Measurements from ENCODE around the gene DENND2D. TPM values are rescaled to one million over a fixed set of nuclear protein-coding genes. Genes with fewer than 3 reads are reported as not detected.
"Not testable (repeated sequence)": the region's sequence is repeated elsewhere in the genome, so short reads cannot be mapped to it uniquely, and the experiment has no call there.

Gene DENND2D
- total RNA-seq, 2 donors from 2014 or later: 62.4 to 126 TPM

- ATAC-seq (no peak), DNase-seq (no peak)
- H3K27me3 Mint-ChIP-seq: no peaks in the 10 kb centered on the region
- peak overlapping the region; percentile 70 for H3K4me3 Mint-ChIP-seq
- no peaks in the 10 kb centered on the region for H3K9me3 ChIP-seq (ENCODE audit: control insufficient read depth, low read length, poor library complexity, severe bottlenecking)
- H3K36me3 Mint-ChIP-seq (ENCODE audit: low read depth): no peaks in the 10 kb centered on the region
- H3K27ac Mint-ChIP-seq: peak overlapping the region; percentile 89
- peaks cover 82% of the 10 kb centered on the region for H3K4me1 Mint-ChIP-seq
Measured at GRCh38 chr1:111217183-111217910, 16.9 kb upstream of the DENND2D start.

DNA sequence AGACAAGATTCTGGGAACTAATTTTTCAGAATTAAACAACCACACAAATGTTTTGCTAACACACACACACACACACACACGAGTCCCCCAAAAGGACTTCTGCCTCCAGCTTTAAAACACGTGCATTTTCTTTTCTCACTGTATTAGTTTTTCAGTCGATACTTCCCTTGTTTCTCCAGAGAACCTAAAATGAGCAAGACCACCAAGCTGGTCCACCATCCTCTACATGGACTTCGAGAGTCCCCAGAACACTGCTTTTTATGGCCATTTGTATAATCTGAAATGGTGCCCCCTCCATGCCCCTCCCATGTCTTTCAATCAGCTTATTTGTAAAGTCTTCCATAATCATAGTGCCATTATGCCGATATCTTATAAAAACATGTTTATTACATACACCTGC, 16.3 kb upstream of the DENND2D start:
- peak overlapping the region; percentile 89 for H3K27ac Mint-ChIP-seq
- no peak for DNase-seq
- ATAC-seq: no peak
- H3K4me3 Mint-ChIP-seq: peak overlapping the region; percentile 70
- H3K9me3 ChIP-seq (ENCODE audit: control insufficient read depth, low read length, poor library complexity, severe bottlenecking): no peaks in the 10 kb centered on the region
- peaks cover 80% of the 10 kb centered on the region for H3K4me1 Mint-ChIP-seq
- no peaks in the 10 kb centered on the region for H3K36me3 Mint-ChIP-seq (ENCODE audit: low read depth)
- no peaks in the 10 kb centered on the region for H3K27me3 Mint-ChIP-seq

DNA sequence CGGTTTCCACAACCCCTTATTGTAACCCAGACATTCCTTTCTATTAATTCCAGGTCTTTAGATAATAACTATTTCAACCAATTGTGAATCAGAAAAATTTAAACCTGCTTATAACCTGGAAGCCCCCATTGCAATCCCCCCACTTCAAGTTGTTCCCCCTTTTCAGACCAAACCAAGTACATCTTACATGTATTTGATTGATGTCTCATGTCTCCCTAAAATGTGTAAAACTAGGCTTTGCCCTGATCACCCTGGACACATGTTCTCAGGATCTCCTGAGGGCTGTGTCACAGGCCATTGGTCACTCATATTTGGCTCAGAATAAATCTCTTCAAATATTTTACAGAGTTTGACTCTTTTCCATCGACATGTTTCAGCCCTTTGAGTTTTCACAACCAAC, 14.8 kb upstream of the DENND2D start:
- H3K27me3 Mint-ChIP-seq; ATAC-seq; H3K36me3 Mint-ChIP-seq (ENCODE audit: low read depth); H3K9me3 ChIP-seq (ENCODE audit: control insufficient read depth, low read length, poor library complexity, severe bottlenecking); DNase-seq: not testable (repeated sequence)
- peaks cover 69% of the 10 kb centered on the region for H3K4me1 Mint-ChIP-seq
- peak overlapping the region; percentile 89 for H3K27ac Mint-ChIP-seq
- H3K4me3 Mint-ChIP-seq: peak overlapping the region; percentile 70

- H3K27ac Mint-ChIP-seq: peak overlapping the region; percentile 89
Measured at GRCh38 chr1:111214884-111215283, 14.4 kb upstream of the DENND2D start.

GRCh38 chr1:111214074-111214801, 13.8 kb upstream of the DENND2D start:
- DNase-seq (no peak), ATAC-seq (no peak)
- H3K4me3 Mint-ChIP-seq: peak overlapping the region; percentile 70
- peak overlapping the region; percentile 89 for H3K27ac Mint-ChIP-seq
- H3K9me3 ChIP-seq (ENCODE audit: control insufficient read depth, low read length, poor library complexity, severe bottlenecking): no peaks in the 10 kb centered on the region
- peaks cover 62% of the 10 kb centered on the region for H3K4me1 Mint-ChIP-seq
- no peaks in the 10 kb centered on the region for H3K36me3 Mint-ChIP-seq (ENCODE audit: low read depth)
- H3K27me3 Mint-ChIP-seq: no peaks in the 10 kb centered on the region

More at GRCh38 chr1:111214884-111215283, 14.4 kb upstream of the DENND2D start:
- peak; percentile 35 for ATAC-seq
- Mint-ChIP-seq H3K27me3 (no peaks in the 10 kb centered on the region), H3K4me1 (peaks cover 67% of the 10 kb centered on the region), H3K4me3 (peak overlapping the region; percentile 70), H3K36me3 (ENCODE audit: low read depth) (no peaks in the 10 kb centered on the region)
- no peaks in the 10 kb centered on the region for H3K9me3 ChIP-seq (ENCODE audit: control insufficient read depth, low read length, poor library complexity, severe bottlenecking)
- DNase-seq: no peak

GRCh38 chr1:111213412-111213811, 13.0 kb upstream of the DENND2D start:
- no peaks in the 10 kb centered on the region for H3K27me3 Mint-ChIP-seq
- DNase-seq (no peak), ATAC-seq (no peak)
- H3K27ac Mint-ChIP-seq: peak overlapping the region; percentile 89
- H3K36me3 Mint-ChIP-seq (ENCODE audit: low read depth): no peaks in the 10 kb centered on the region
- H3K4me3 Mint-ChIP-seq: peak overlapping the region; percentile 47
- peaks cover 63% of the 10 kb centered on the region for H3K4me1 Mint-ChIP-seq
- no peaks in the 10 kb centered on the region for H3K9me3 ChIP-seq (ENCODE audit: control insufficient read depth, low read length, poor library complexity, severe bottlenecking)

DNA sequence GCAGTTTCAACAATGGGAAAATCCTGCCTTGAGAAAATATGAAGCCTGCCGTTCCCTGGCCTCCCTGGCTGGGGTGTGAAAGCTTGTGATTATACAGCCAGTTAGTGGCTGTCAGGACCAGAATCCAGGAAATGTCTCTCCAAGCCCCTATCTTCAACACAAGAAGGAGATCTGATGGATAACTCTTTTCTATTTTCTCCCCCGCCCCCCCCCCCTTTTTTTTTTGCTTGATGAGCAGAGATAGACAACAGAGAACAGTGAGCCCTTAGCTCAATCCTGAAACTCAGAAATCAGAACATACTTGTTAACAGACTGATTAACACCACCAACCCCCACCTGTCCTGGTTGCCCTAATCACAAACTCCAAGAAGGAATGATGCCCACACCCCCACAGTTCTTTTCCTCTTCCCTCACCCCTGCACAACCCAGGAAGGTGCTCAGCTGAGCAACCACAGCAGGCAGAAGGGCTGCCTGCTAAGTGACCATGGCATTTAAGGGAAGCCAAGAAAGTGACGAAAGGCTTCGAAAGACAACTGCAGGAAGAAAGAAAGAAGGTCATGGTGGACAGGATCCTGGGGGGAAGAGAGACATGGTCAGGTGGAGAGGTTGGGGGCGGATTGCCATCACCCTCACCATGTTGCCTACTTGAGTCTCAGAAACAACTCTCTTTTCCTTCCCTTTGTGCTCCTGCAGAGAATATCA, 12.3 kb upstream of the DENND2D start:
- DNase-seq (no peak), ATAC-seq (no peak)
- H3K4me3 Mint-ChIP-seq: peak overlapping the region; percentile 47
- H3K36me3 Mint-ChIP-seq (ENCODE audit: low read depth): no peaks in the 10 kb centered on the region
- H3K27ac Mint-ChIP-seq: peak overlapping the region; percentile 89
- H3K4me1 Mint-ChIP-seq: peaks cover 62% of the 10 kb centered on the region
- H3K27me3 Mint-ChIP-seq: no peaks in the 10 kb centered on the region
- no peaks in the 10 kb centered on the region for H3K9me3 ChIP-seq (ENCODE audit: control insufficient read depth, low read length, poor library complexity, severe bottlenecking)

- no peak overlapping the region for H3K4me3 Mint-ChIP-seq
- no peaks in the 10 kb centered on the region for H3K36me3 Mint-ChIP-seq (ENCODE audit: low read depth)
- H3K27ac Mint-ChIP-seq: no peak overlapping the region
- no peaks in the 10 kb centered on the region for H3K9me3 ChIP-seq (ENCODE audit: control insufficient read depth, low read length, poor library complexity, severe bottlenecking)
- DNase-seq (no peak), ATAC-seq (no peak)
- H3K4me1 Mint-ChIP-seq: peaks cover 61% of the 10 kb centered on the region
- no peaks in the 10 kb centered on the region for H3K27me3 Mint-ChIP-seq
Measured at GRCh38 chr1:111211921-111212320, 11.5 kb upstream of the DENND2D start.

DNA sequence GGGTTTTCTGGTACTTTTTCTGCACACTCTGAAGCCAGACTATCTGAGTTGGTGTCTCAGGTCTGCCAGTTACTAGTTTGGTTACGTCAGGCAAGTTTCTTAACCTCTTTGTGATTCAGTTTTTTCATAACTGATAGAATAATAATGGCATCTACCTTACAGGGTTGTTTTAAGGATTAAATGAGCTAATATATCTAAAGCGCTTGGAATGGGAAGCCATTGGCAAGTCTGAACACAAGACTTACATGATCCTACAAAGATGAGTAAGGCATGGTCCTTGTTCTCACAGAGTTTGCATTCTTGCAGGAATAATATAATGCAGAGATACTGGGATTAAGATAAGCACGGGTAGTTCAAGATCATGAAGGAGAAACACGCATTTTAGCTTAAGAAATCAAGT, 9.2 kb upstream of the DENND2D start:
- no peaks in the 10 kb centered on the region for H3K9me3 ChIP-seq (ENCODE audit: control insufficient read depth, low read length, poor library complexity, severe bottlenecking)
- Mint-ChIP-seq H3K27ac (peak overlapping the region; percentile 5), H3K4me1 (peaks cover 60% of the 10 kb centered on the region), H3K4me3 (no peak overlapping the region), H3K27me3 (no peaks in the 10 kb centered on the region), H3K36me3 (ENCODE audit: low read depth) (no peaks in the 10 kb centered on the region)
- ATAC-seq: no peak
- DNase-seq: no peak

GRCh38 chr1:111208921-111209320, 8.5 kb upstream of the DENND2D start:
- no peaks in the 10 kb centered on the region for H3K9me3 ChIP-seq (ENCODE audit: control insufficient read depth, low read length, poor library complexity, severe bottlenecking)
- Mint-ChIP-seq H3K27me3 (no peaks in the 10 kb centered on the region), H3K4me1 (peaks cover 54% of the 10 kb centered on the region), H3K27ac (peak overlapping the region; percentile 5), H3K4me3 (no peak overlapping the region), H3K36me3 (ENCODE audit: low read depth) (no peaks in the 10 kb centered on the region)
- no peak for DNase-seq
- no peak for ATAC-seq

- DNase-seq: no peak
- H3K9me3 ChIP-seq (ENCODE audit: control insufficient read depth, low read length, poor library complexity, severe bottlenecking): no peaks in the 10 kb centered on the region
- Mint-ChIP-seq H3K36me3 (ENCODE audit: low read depth) (no peaks in the 10 kb centered on the region), H3K27me3 (no peaks in the 10 kb centered on the region), H3K4me1 (peaks cover 50% of the 10 kb centered on the region), H3K4me3 (peak overlapping the region; percentile 98), H3K27ac (peak overlapping the region; percentile 98)
- no peak for ATAC-seq
Measured at GRCh38 chr1:111205714-111206050, 5.2 kb upstream of the DENND2D start.

DNA sequence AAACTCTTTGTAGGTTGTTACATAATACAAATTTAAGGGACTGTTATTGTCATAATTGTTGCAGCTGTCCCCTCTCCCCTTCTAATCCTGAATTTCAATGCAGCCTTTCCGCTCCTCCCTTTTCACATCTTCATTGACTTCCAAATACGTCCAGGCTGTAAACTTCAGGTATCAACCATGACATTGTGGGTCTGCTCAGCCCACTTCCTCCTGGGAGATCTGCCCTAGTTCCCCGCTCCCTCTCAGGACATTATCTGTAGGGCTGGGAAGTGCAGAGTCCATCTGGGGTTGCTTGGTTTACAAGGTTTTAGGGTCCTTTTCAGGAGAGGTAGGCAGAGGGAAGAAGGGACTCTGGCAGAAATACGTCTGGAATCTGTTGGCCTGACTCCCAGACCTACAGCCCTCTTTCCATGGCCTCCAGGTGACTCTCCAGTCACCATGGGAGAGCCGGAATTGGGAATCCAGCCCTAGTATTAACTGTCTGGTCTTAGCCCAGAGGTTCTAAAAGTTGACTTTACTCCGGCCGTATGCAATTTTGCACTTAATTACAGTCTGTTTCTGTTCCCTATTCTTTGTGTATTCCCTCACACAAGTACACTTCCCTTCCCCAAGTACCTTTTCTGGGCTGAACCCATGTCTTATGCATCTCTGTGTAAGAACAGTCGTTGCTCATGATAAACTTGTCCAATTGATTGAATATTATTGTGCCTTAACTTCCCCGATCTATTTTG, 4.7 kb upstream of the DENND2D start:
- DNase-seq (no peak), ATAC-seq (no peak)
- Mint-ChIP-seq H3K36me3 (ENCODE audit: low read depth) (no peaks in the 10 kb centered on the region), H3K4me3 (peak overlapping the region; percentile 98), H3K4me1 (peaks cover 51% of the 10 kb centered on the region), H3K27ac (peak overlapping the region; percentile 98), H3K27me3 (no peaks in the 10 kb centered on the region)
- no peaks in the 10 kb centered on the region for H3K9me3 ChIP-seq (ENCODE audit: control insufficient read depth, low read length, poor library complexity, severe bottlenecking)
